HG02870 (cell line): ENCODE measurements around the gene UBE2G2.

Source experiments
- ATAC-seq: cut with Tn5 transposase; IDR thresholded peaks from one replicate; pipeline ENCODE4 v1.9.1; 2021; ENCODE audit warnings: mild to moderate bottlenecking, moderate library complexity; ENCODE audit not compliant: unreplicated experiment

The UBE2G2 gene

DNA sequence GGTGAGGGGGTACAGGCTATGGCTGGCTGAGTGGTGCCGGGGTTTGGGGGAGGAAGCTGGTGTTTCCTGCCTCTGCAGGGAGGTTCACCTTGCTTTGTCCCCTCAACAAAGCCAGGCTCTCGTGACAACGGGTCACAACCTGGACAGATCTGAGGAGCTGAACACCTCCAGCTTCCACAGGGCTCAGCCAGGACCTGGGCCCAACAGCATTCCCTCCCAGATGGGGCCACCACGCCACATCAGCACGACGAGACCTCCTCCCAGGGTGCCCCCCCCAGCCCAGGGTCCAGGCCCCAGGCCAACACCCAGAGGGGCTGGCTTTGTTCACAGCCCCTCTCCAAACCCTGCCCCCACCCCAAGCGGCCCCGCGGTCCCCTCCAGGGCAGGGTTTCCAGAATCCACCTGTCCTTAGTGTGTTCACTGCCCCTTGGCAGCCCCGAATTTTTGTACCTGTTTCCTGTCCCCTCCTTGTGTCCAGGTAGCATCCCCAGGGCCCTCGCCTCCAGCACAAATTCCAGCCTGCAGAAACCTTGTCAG, 34.7 kb downstream of the UBE2G2 start:
- no peak for ATAC-seq

DNA sequence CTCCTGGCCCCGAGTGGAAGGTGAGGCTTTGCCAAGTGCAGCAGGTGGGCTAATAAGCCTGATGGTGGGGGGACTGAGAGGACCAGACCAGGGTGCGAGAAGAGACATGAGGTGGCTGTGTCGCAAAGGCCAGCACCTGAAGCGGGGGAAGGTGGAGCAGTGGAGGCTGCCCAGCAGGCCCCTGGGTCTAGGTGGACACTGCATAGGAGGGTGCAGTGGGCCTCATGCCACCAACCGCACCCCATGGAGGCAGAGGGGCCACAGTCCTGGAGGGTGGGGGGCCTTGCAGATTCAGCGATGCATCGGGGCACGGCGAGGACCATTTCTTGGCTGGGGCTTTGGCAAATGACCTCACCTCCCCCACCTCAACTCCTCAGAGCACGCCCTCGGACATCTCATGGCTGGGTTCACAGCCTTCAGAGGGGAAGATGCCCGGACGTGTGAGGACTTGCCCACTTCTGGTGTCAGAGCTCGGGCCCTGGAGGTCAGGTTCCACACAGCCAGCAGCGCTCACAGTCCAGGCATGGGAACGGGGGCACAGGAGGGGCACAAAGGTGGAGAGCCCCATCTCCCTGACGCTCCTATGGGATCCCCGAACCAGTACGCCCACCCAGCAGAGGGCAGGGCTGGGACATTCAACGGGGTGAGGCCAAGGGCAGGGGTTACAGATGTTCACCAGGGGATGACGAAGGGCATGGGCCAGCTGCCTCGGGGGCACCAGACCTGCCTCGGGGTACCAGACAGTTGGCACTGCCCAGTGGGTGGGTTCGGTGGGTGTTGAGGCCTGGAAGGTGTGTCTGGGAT, 35.4 kb downstream of the UBE2G2 start:
- ATAC-seq: no peak

DNA sequence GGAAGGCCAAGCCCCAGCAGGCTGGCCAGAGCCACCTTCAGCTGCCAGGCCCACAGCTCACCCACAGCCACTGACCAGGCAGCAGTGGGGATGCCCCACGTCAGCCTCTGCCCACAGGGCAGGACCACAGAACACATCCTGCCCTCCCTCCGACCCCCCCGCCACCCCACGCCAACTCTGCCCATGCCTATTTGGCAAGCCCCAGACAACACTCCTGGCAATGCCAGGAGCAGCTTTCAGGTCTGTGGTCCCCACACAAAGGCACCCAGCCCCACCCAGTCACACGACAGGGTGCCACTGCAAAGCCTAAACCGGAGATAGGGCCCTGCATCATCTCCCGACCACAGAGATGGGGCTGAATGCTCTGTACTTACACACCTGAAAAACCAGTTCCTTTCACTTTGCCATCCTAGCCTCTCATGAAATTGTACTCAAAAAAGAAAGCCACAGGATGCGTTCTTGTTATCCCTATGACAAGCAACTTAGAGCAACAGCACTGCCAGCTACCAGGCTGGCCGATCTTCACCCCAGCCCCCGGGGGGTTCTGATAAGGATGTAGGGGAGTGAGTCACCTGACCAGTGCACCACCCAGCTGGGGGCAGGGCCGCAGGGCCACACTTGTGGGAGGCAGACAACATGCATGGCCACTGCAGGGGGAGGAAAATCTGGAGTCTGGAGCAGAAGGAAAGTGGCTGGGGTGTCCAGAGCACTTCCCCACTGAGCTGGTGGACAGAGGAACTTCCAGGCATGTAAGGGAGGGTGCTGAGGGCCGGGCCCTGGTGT, 36.2 kb downstream of the UBE2G2 start:
- ATAC-seq: no peak

DNA sequence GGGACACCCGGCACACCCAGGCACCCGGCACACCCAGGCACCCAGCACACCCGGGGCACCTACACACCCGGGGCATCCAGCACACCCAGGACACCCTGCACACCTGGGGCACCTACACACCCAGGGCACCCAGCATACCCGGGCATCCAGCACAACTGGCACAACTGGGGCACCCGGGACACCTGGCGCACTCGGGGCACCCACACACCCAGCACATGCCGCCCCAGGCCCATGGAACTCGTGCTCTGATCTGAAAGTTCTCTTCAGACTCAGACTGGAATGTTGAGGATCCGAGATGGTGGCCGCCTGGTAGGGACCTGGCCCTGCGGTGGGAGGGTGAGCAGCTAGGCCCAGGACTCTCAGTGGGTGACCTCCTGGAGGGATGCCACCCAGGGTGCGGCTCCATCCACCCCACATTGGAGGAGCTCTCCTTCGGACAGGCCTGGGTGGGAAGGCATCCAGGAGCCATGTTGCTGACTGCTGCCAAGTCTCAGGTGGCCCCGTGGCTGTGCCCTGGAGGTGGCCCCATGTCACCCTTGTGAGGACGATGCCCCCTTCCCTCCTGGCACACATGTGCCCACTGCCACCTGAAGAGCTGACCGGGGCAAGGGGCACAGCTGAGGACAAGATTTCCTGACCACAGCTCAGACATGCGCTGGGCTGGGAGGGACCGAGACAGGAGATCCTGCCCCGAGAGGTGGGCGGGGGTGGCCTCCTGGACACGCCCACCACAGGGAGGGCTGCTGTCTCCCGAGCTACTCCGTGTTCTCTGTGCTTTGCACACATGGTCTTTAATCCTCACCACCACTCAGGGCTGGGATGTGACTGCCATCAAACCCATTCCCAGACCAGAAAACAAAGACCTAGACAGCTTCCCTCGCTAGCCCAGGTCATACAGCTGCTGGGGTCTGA, 37.0 kb downstream of the UBE2G2 start:
- no peak for ATAC-seq

DNA sequence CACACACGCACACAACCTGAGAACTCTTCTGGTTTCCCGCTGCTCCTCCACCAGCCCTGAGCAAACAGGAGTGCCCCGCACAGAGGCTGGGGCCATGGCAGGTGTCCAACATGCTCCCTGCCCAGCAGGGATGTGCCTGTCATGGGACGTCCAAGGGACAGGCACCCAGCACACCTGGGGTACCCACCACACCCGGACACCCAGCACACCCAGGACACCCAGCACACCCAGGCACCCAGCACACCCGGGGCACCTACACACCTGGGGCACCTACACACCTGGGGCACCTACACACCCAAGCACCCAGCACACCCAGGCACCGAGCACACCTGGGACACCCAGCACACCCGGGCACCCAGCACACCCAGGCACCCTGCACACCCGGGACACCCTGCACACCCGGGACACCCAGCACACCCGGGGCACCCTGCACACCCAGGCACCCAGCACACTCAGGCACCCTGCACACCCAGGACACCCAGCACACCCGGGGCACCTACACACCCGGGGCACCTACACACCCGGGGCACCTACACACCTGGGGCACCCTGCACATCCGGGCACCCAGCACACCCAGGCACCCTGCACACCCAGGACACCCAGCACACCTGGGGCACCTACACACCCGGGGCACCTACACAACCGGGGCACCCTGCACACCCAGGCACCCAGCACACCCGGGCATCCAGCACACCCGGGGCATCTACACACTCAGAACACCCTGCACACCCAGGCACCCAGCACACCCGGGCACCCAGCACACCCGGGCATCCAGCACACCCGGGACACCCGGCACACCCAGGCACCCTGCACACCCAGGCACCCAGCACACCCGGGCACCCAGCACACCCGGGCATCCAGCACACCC, 37.9 kb downstream of the UBE2G2 start:
- no peak for ATAC-seq

DNA sequence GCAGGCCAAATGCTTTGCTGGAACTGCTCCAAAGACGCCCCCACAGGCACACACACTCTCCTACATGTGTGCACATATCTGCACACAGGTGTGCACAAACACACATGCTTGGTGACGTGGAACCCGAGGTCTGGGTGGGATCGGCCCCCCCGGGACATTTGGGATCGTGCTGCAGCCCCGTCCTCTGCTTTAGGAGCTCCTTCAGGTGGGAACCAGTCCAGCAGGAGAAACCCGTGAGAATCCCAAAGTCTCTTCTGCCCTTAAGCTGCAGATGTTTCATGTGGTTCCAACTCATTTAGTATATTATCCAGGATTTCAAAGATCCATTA, 38.6 kb downstream of the UBE2G2 start:
- ATAC-seq: no peak

DNA sequence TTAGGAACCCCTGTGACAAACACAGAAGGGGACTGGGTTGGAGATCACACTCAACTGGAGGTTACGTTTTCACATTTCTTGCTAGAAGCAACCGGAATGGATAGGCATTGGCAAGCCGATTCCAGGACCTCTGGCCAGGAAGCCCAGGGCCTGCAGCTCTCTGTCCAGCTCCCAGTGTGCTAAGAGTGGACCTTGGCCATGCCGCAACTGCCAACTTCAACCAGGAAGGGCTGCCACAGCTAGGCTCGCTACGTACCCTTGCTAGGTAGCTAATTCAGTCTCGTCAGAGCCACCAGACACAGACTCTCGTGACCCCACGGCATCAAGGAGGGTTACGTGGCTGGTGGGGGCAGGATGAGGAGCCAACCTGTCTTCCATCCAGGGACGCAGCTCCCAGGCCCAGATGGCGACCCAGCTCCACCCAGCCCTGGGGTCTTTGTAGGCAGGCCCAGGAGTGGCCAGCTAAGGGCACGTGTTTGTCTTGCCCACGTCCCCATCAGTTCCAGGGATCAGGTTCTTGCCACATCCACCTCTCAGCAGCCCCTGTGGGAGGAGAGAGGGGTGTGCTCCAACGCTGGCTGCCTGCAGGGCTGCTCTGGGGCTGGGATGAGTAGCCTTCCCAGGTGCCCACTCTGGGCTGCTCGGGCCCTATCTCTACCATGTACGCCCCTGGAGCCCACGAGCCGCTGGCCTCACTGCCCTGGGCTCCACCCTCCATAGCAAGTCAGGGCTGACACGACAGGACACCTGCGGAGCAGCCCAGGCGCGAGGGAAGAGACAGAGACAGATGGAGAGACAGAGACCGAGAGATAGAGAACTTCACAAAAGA, 39.2 kb downstream of the UBE2G2 start:
- no peak for ATAC-seq

DNA sequence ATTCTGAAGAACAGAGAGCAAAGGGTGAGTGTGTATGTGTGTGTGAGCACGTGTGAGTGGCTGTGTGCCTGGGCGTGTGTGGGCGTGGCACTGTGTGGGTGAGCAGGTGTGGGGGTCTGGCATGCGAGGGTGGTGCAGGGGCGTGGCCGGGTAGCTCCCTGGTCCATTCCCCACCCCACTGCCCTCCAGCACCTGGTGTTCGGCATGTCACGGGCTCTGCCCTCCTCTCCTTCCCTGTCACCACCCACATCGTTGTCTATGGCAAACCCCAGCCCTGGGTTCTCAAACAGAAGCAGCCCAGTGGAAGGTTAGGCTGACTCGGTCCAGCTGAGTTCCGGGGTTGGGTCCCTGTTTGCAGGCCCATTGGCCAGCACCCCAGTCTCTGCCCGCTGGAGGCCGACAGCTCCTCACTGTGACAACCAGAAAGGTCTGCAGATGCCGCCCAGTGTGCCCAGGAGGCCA, 39.8 kb downstream of the UBE2G2 start:
- ATAC-seq: no peak

DNA sequence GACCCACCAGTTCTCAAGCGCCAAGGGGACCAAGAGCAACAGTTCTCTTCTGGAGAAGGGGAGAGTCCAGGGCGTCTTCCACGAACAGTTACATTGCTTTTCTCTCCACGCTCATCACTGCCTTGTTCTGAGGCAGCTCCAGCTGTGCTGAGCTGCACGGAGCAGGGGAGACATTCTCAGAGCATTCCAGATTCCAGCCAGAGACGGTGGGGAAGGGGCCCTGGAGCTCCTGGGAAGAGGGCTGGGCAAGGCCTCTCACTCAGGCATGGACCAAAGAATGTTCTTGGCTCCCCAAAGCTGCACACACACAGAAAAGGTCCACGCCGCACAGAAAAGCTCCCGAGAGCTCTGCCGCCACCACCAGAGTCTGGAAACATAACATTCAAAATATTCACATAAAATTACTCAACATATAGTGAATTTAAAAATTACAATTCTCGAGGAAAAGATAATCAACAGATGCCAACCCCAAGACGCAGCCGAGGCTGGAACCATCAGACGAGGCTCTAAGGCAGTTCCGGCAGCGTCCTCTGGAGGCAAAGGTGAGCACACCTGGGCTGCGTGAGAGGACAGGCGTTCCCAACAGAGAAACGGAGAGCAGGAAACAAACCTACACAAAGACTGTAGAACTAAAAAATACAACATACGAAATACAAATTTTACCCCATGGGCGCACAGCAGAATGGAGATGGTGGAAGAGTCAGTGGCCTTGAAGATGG, 40.5 kb downstream of the UBE2G2 start:
- no peak for ATAC-seq

DNA sequence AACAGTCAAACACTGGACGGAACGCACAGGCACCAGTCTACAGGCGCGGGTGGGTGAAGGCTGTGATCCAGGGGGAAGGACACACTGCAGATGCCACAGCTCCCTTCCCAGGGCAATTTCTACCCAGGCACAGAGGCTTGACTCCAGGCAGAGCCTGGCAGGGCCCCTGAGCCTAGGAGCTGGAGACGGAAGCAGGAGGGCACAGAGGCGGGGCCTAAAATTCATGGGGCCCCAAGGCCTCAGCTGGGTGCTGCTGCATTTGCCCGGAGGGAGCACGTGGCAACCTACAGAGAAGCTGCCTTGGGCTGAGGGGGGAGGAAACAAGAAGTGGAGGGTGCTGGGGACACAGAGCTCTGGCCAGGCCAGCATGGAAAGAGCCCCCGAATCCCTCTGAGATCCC, 41.2 kb downstream of the UBE2G2 start:
- no peak for ATAC-seq

DNA sequence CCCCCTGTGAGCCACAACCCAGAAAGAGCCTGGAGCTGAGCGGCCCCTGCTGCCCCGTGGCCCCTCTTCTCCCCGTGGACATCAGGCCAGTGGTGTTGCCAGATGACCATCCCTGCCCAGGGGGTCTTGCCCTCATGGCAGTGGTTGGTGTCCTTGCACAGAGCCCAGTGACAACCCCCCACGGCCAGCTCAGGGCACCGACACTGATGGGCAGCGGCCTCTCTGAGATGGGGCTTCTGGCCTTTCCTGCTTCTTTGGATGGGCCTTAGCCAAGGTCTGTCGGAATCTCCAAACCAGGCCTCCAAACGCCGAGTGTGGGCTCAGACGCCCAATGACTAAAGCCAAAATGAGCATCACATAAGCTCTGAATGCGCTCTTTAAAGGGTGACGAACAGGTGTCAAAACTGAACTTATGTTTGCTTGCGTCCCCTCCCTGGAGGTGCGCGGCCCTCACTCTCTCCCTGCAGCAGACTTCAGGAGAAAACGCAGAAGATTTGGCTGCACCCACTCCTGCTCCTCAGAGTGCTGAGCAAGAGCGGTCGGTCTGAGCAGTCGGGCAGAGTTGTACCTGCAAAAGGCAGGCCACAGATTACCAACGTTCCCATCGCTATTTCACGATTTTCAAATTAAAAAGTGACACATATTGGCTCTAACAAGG, 41.9 kb downstream of the UBE2G2 start:
- no peak for ATAC-seq

DNA sequence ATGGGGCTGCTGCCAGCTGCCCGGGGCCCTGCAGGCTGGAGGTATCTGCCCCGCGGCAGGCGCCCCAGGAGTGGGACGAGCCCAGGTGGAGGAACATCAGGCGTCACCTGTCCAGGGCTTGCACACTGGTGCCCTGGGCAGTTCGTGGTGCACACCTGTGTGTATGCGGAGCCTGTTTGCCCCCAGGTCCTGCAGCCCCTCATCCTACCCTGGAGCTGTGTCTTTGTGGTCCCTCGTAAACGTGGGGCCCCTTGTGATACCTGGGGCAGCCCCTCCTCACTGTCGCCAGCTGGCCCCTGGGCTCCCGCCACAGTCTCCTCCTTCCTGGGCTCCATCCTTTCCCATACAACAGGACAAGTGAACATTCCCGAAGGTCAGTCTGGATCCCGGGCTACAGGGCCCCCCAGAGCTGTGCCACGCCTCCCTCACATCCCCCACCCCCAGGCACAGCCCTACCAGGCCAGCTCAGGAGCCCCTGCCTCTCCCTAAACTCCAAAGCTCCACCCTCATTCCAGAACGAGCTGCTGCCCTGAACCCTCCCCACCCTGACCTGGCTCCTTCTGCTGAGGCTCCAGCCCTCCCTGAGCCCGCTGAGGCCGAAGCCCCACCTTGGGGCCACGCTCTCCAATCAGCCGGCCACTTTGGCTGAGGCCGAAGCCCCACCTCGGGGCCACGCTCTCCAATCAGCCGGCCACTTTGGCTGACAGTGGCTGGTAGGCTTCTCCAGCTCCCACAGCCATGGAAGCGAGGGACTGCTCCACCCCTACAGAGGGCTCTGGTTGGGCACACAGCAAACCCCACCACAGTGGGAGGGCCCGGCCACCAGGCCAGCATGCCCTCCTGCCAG, 42.6 kb downstream of the UBE2G2 start:
- no peak for ATAC-seq

DNA sequence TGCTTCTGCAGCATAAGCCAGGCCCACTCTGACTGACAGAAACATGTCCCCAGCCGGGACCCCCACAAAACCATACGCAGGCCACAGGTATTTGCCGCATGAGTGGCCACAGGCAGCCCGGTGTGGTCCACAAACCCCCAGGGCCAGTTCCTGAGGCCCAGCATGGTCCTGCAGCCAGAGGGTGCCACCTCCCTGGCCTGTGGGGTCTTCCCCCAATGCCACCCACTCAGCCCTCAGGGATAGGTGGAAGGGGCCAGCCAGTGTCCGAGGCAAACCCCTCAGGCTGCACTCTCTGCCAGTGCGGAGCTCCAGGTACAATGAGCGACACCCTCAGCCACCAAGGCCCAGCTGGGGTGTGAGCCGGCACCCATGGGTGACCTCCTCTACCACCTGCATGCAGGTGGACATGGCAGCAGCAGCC, 43.5 kb downstream of the UBE2G2 start:
- no peak for ATAC-seq

DNA sequence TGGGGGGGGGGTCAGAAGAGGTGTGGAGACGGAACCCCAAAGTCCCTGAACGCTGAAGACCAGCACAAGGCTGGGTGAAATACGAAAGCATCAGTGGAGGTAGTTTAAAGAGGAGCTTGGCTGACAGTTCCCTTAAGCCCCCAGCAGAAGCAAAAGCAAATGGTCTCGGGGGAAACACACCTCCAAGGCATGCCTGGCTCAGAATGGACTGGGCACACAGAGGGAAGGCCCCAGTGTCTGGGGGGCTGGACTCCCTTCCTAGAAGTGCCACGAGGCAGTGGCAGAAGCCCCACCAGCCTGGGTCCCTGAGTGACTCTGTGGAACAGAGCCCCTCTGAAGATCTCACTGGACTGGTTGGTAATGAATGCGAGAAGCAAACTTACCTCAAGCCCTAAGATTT, 43.9 kb downstream of the UBE2G2 start:
- no peak for ATAC-seq

DNA sequence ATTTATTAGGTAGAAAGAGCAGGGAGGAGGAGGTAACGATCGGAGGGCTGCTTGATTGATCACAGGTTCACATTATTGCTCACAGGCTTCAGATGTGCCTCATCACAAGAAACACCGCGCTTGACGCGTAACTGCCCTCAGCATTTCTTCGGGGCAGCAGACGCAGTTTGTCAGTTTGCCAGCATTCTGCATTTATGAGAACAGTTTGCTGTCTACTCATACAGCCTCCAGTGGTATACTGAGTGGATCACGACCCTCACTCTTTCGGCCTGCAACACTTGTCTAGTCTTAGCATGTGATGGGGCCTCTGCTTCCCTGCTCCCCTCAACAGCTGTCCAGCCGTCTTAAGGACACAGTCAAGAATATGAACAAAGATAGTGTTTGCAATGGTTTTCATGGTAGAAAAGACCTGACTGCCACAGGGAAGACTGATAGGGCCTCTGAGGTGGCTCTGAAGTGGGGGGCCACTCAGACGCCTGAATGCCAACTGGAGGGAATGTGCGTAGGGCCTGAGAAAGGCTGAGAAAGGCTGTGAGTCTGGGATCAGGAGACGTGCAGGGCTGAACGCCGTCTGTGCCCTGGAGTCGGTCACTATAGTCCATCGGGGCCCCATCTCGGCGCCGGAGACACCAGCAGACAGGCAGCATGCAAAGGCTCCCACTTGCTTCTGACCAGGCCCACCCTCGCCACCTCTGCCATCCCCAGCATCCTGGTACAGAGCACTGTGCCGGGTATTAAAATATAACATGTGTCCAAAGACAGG, 45.0 kb downstream of the UBE2G2 start:
- no peak for ATAC-seq

DNA sequence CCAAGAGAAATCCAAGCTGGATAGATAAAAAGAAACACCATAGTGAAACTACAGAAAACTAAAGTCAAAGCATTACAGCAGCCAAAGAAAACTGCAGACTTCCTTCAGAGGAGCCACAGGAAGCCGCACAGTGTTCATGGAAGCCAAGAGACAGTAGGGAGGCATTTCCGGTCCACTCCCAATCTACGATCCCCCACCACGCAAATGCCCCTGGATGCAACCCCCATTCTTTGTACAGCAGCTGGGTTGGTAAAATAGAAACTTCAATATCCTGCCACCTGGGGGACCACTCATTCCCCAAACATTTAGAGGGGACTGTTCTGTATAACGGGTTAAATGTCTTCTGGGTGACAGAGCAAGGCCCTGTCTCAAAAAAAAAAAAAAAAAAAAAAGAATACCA, 46.4 kb downstream of the UBE2G2 start:
- no peak for ATAC-seq
